OCI-LY3 (cell line): ENCODE data around the gene CNTFR.

Experiments used
- EZH2phosphoT487 ChIP-seq: fragments of 200-600 bp; shearing (Covaris generic); IDR thresholded peaks from 2 replicates; pipeline ENCODE4 v1.6.1; 2018; ENCODE audit warnings: antibody characterized with exemption, mixed run types, low read depth
- TF ChIP-seq, protein P1 (sequence below): fragments of 200-600, 300-600 bp; sonication (generic); IDR thresholded peaks from 2 replicates; pipeline ENCODE4 v1.5.1; 2014; ENCODE audit warnings: antibody characterized with exemption, low read length, low read depth

DNA sequence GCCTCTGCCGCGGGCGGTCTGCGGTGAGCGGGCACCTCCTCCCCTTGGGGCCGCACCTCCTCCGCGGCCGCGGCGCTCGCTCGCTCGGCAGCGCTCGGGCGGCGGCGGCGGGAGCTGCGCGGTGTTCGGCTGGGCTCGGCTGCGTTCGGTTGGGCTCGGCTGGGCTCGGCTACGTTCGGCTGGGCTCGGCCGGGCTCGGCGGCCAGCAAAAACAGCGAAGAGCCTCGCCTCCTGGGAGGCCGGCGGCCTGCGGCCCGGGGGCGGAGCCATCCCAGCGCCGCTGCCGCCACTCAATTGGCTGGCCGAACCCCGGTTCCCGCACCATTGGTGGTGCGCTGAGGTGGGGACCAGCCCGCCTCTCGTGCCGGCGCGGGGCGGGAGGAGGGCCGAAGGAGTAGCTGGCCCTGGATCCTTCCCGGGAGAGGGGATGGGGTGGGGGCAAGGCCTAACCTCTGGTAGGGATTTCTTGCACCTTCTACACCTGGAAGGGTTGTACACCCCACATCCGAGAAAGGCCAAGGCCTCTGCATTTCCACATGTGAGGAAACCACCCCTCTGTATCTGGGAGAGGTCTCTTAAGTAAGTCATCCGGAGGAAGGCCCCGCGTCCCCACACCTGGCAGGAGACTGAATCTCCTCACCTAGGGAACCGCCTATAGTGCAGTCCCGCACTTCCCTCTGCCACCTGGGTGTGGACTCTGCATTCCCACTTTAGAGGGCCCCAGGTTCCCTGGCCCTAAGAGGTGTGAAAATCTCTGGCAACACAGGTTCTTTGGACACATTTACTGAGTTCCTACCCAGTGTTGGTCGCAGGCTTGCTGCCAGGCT lies 66.3 kb downstream of the CNTFR start, which contains the start of gene ENHO:
- no peak for TF ChIP-seq EZH2phosphoT487
- TF ChIP-seq, protein P1, sequence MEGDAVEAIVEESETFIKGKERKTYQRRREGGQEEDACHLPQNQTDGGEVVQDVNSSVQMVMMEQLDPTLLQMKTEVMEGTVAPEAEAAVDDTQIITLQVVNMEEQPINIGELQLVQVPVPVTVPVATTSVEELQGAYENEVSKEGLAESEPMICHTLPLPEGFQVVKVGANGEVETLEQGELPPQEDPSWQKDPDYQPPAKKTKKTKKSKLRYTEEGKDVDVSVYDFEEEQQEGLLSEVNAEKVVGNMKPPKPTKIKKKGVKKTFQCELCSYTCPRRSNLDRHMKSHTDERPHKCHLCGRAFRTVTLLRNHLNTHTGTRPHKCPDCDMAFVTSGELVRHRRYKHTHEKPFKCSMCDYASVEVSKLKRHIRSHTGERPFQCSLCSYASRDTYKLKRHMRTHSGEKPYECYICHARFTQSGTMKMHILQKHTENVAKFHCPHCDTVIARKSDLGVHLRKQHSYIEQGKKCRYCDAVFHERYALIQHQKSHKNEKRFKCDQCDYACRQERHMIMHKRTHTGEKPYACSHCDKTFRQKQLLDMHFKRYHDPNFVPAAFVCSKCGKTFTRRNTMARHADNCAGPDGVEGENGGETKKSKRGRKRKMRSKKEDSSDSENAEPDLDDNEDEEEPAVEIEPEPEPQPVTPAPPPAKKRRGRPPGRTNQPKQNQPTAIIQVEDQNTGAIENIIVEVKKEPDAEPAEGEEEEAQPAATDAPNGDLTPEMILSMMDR: no peak
